Measurements from ENCODE around the gene CERK.

Gene CERK

GRCh38 chr22:46678003-46678657 lies 59.9 kb downstream of the CERK start:
- DNase-seq (ENCODE audit: low read depth, low spot score), result no peak

DNA sequence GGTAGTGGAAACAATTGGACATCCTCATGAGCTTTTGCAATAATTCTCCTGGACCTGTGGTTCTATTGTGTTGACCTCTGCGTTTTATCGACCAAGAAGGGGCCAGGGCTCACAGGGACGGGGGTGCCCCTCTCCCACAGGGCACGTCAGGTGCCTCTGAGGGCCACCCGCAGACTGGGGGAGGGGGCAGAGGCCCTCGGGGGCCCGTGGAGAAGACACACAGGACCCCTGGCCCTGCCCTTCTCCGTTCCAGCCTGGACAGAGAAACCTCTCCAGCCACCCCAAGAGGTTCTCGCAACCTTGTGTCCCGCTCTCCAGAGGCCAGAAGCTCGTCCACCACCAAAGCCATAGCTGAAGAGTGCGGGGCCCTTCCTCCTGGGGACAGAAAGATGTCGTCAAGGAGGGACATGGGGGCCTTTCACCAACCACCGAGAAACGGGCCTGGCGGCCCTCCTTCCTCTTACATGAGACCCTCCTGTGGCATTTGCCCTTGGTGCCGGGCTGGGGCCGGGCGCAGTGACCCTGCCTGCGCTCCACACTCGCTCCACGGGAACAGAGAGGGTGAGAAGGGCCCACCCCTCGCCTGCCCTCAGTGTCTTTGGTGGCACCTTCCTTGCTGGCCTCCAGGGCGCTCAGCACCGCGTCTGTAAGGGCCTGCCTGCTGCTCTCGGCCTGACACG lies 60.6 kb downstream of the CERK start:
- DNase-seq (ENCODE audit: low read depth, low spot score), result no peak

DNA sequence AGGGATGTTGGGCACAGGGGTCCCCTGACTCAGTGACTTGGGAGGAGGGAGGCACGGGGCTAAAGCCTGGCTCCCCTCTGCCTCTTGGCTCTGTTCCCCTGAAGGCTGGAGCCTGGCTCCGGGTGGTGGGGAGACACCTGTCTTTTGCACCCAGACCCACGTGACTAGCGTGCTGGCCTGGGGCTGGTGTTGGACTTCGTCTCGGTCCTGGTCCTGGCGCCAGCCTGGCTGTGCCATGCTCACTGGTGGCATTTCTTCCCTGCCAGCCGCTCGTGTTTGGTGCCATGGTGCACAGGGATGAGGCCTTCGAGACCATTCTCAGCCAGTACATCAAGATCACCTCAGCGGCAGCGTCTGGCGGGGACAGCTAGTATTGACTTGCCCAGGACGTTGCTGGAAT lies 61.2 kb downstream of the CERK start:
- no peak for DNase-seq (ENCODE audit: low read depth, low spot score)

DNA sequence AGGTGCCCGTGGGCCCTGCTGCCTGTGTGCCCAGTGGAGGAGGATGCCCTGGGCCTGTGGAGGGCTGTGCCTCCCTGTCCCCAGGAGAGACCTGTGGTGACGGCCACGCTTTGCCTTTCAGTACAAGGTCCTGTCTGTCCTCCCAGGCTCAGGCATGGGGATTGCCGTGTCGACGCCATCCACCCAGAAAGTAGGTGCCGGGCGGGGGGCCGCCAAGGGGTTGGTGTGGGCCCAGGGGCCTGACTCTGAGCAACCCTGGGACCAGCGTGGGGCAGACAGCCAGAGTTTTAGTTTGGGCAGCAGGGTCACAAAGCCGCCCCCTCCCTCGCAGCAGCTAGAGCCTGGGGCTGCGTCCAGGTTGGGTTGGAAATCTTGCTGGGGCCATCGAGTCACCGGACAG lies 61.6 kb downstream of the CERK start:
- no peak for DNase-seq (ENCODE audit: low read depth, low spot score)

GRCh38 chr22:46675938-46676337 lies 62.1 kb downstream of the CERK start:
- no peak for DNase-seq (ENCODE audit: low read depth, low spot score)

- no peak for DNase-seq (ENCODE audit: low read depth, low spot score)
These were observed 62.6 kb downstream of the CERK start for GRCh38 chr22:46675479-46675878.

GRCh38 chr22:46674906-46675305 lies 63.1 kb downstream of the CERK start:
- DNase-seq (ENCODE audit: low read depth, low spot score), result no peak

- DNase-seq (ENCODE audit: low read depth, low spot score), result no peak
These were observed 63.7 kb downstream of the CERK start for GRCh38 chr22:46674367-46674781.

GRCh38 chr22:46673662-46674236 lies 64.3 kb downstream of the CERK start:
- DNase-seq (ENCODE audit: low read depth, low spot score), result peak; percentile 46

DNA sequence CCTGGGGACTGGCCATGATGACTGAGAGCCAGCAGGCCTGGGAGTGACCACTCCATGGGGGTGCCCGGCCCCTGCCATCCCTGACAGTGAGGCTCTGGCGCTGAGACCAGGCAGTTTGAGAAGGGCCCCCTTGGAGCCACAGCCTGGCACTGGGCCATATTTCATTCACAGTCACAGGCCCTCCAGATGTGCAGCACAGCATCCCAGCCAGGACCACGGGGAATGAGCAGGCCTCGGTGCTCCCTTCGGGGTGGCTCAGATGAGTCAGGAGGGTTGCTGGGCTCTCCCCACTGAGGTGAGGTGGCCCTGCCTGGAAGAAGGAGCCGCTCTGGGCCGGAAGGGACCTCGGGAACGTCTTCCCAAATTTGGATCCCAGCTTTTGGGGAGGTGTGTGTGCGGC lies 64.8 kb downstream of the CERK start:
- no peak for DNase-seq (ENCODE audit: low read depth, low spot score)

DNA sequence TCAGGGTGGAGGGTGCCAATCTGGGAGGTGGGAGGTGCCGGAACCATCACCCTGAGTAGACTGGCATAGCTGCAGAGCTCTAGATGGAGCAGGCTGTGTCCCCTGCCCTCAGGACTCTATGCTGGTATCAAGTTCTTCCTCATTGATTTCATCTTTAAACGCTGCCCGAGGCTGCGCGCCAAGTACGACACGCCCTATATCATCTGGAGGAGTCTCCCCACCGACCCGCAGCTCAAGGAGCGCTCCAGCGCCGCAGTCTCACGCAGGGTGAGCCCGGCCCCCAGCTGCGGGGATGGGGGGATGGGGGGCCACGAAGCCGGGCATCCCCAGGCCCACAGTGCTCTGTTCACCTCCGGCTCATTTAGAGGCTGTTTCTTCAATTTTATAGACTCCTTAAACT lies 65.3 kb downstream of the CERK start:
- no peak for DNase-seq (ENCODE audit: low read depth, low spot score)

- DNase-seq (ENCODE audit: low read depth, low spot score), result no peak
These were observed 66.1 kb downstream of the CERK start for GRCh38 chr22:46671824-46672432.

GRCh38 chr22:46669201-46669600 lies 68.9 kb downstream of the CERK start:
- no peak for DNase-seq (ENCODE audit: low read depth, low spot score)

DNA sequence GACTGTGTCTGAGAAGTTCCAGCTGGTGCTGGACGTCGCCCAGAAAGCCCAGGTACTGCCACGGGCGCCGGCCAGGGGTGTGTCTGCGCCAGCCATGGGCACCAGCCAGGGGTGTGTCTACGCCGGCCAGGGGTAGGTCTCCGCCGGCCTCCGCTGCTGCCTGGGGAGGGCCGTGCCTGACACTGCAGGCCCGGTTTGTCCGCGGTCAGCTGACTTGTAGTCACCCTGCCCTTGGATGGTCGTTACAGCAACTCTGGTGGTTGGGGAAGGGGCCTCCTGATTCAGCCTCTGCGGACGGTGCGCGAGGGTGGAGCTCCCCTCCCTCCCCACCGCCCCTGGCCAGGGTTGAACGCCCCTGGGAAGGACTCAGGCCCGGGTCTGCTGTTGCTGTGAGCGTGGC lies 69.9 kb downstream of the CERK start:
- no peak for DNase-seq (ENCODE audit: low read depth, low spot score)

GRCh38 chr22:46667245-46667623 lies 70.8 kb downstream of the CERK start:
- no peak for DNase-seq (ENCODE audit: low read depth, low spot score)

DNA sequence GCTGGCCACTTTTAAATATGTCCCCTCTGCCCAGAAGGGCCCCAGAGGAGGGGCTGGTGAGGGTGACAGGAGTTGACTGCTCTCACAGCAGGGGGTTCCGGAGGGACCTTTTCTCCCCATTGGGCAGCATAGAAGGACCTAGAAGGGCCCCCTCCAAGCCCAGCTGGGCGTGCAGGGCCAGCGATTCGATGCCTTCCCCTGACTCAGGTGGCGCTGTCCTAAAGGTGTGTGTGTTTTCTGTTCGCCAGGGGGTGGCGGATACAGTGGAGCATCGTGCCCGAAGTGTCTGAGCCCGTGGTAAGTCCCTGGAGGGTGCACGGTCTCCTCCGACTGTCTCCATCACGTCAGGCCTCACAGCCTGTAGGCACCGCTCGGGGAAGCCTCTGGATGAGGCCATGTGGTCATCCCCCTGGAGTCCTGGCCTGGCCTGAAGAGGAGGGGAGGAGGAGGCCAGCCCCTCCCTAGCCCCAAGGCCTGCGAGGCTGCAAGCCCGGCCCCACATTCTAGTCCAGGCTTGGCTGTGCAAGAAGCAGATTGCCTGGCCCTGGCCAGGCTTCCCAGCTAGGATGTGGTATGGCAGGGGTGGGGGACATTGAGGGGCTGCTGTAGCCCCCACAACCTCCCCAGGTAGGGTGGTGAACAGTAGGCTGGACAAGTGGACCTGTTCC lies 71.3 kb downstream of the CERK start:
- DNase-seq (ENCODE audit: low read depth, low spot score), result peak; percentile 54

DNA sequence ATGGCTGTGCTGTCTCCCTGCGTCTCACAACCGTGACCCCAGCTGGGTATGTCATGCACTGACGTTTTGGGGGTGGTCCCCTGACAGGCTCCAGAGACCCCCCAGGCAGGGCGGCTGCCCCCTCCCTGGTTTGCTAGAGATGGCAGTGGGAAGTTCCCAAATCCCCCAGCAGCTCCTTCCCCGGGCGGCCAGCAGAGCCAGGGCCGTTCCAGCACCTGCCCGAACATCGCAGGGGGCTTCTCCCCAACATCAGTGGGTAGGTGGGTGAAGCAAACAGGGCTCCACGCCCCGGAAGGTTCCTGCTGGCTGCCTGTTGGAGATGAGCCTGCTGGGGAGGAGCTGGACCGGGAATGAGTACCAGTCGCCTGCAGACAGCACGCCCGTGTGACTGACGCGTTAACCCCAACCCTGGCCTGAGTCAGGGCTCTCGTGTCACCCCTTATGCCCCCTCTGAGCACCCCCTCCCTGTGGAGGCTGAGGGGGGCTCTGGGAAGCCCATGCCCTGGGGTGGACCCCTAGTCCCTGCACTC lies 72.2 kb downstream of the CERK start:
- DNase-seq (ENCODE audit: low read depth, low spot score), result no peak

DNA sequence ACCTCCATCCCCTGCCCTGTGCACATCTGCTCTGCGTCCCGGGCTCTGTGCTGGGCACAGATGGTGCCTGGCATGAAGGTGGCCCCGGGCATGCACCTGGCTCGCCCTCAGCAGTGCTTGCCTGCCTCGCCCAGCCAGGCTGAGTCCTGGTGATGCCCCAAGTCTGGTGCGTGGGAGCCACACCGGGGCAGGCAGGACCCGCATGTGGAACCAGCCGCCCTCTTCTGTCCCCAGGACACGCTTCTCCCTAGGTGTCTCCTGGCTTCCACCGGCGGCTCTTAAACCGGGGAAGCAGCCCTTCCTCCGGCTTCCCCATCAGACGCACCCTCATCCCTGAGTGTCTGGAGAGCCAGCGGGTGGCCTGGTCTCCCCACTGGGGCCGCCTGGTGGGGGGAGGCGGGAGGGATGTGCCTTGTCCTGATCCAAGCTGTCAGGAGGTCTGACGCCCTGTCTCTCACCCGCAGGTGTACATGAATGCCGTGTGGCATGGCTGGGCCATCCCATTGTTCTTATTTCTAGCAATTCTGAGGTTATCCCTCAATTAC lies 72.8 kb downstream of the CERK start:
- no peak for DNase-seq (ENCODE audit: low read depth, low spot score)

DNA sequence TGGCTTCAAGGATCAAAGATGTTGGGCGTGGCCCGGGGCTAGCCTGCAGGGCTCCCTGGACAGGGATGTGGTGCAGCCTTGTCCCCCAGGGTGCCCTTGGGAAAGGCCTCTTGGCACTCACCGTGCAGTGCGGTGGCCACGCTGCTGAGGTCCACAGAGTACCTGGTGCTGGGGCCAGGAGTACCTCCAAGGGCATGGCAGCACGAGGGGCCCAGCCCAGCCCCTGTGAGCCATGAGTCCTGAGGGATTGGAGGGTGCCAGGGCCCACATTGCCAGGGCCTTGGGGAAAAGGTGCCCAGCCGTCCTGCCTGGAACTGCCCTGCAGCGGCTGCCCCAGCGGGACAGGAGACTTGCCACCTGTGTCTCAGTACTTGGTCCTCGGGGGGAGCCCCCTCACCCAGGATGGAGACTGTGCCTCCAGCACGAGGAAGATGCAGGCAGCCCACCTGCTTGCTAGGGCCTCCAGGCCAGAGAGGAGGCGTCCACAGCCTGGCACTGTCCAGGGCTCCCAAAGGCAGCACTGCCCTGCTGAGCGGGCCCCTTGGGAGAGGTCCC lies 73.7 kb downstream of the CERK start:
- DNase-seq (ENCODE audit: low read depth, low spot score), result no peak

- DNase-seq (ENCODE audit: low read depth, low spot score), result no peak
These were observed 74.5 kb downstream of the CERK start for GRCh38 chr22:46663436-46664100.

DNA sequence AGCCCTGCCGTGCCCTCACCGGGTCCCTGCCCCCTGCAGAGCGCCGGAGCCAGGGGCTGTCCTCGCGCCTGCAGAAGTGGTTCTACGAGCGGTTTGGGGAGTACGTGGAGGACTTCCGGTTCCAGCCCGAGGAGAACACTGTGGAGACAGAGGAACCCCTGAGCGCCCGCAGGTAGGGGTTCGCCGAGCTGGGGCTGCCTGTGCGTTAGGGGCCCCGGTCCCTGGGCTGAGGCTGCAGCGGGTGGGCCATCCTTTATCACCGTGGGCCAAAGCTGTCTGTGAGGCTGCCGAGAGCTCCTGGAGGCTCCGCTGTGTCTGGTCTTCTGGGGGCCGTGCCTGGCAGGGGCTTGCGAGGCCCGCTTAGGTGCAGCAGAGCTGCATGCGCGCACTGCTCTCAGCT lies 75.1 kb downstream of the CERK start:
- no peak for DNase-seq (ENCODE audit: low read depth, low spot score)

Data from ELF-1 (cell line).